IMR-90 (cell line): Measurements from ENCODE around the gene ATP10B. TPM values are rescaled to one million over a fixed set of nuclear protein-coding genes. Genes with fewer than 3 reads are reported as not detected.

Source experiments
- ATAC-seq: fragments of 200-7000 bp; cut with Tn5 transposase; 2 replicates; pipeline ENCODE4 v1.9.1; 2020; ENCODE audit warnings: low read depth, mild to moderate bottlenecking, moderate library complexity
- BruUV-seq: library from RNA; stranded (reverse); fragments of 400-500 nt; replicated peaks from 2 replicates; lab custom pipeline; 2021; lab: Mats Ljungman, UMichigan
- CTCF ChIA-PET: fragments of 300-600 bp; formaldehyde crosslinking; extraction: SDS; loops from one replicate; lab custom pipeline; 2021; ENCODE audit warnings: antibody characterized with exemption; lab: Yijun Ruan, JAX
- POLR2A ChIA-PET: fragments of 300-600 bp; sonication (Branson Sonifier 250); formaldehyde crosslinking; loops from one replicate; lab custom pipeline; 2022; ENCODE audit warnings: antibody characterized with exemption; ENCODE audit not compliant: unreplicated experiment; lab: Charles Lee
- DNase-seq: peaks from one replicate; pipeline ENCODE4 v3.0.0; 2013
- H2AFZ ChIP-seq: replicated peaks from 2 replicates; pipeline ENCODE3; 2013; ENCODE audit warnings: low read length, mild to moderate bottlenecking; ENCODE audit not compliant: poor library complexity
- H2AK5ac ChIP-seq: 2 replicates; pipeline ENCODE4 v1.6.1; 2013; ENCODE audit warnings: low read depth, low read length, inconsistent platforms
- H2AK9ac ChIP-seq: replicated peaks from 2 replicates; pipeline ENCODE3; 2013; ENCODE audit warnings: mild to moderate bottlenecking, low read depth, low read length, moderate library complexity; ENCODE audit not compliant: poor library complexity
- H2BK120ac ChIP-seq: 2 replicates; pipeline ENCODE4 v1.6.1; 2013; ENCODE audit warnings: low read depth, low read length, inconsistent platforms
- H2BK15ac ChIP-seq: 3 replicates; pipeline ENCODE4 v1.6.1; 2013; ENCODE audit warnings: low read depth, low read length, inconsistent platforms
- H2BK20ac ChIP-seq: 2 replicates; pipeline ENCODE4 v1.6.1; 2013; ENCODE audit warnings: low read depth, mild to moderate bottlenecking, inconsistent platforms, low read length, moderate library complexity
- H2BK5ac ChIP-seq: 2 replicates; pipeline ENCODE4 v1.6.1; 2013; ENCODE audit warnings: mild to moderate bottlenecking, low read depth, low read length, inconsistent platforms; ENCODE audit not compliant: poor library complexity, severe bottlenecking
- H3K14ac ChIP-seq: replicated peaks from 2 replicates; pipeline ENCODE4 v1.6.1; 2013; ENCODE audit warnings: low read depth, low read length, inconsistent platforms
- H3K18ac ChIP-seq: 2 replicates; pipeline ENCODE4 v1.6.1; 2013; ENCODE audit warnings: low read depth, low read length, control low read depth
- H3K23ac ChIP-seq: 2 replicates; pipeline ENCODE4 v1.6.1; 2013; ENCODE audit warnings: low read depth, low read length, inconsistent platforms
- H3K27ac ChIP-seq: 2 replicates; pipeline ENCODE4 v1.5.1; 2013; ENCODE audit warnings: mild to moderate bottlenecking, control low read depth, low read length; ENCODE audit not compliant: insufficient read depth
- H3K27me3 ChIP-seq: 2 replicates; pipeline ENCODE4 v1.6.1; 2013; ENCODE audit warnings: low read length; ENCODE audit not compliant: control insufficient read depth, insufficient read depth
- H3K36me3 ChIP-seq: 2 replicates; pipeline ENCODE4 v1.6.1; 2013; ENCODE audit warnings: low read length, mixed read lengths; ENCODE audit not compliant: control insufficient read depth, insufficient read depth
- H3K4ac ChIP-seq: 2 replicates; pipeline ENCODE4 v1.6.1; 2013; ENCODE audit warnings: low read depth, low read length, inconsistent platforms
- H3K4me1 ChIP-seq: 2 replicates; pipeline ENCODE4 v1.6.1; 2013; ENCODE audit warnings: low read length, mixed read lengths; ENCODE audit not compliant: control insufficient read depth, insufficient read depth
- H3K4me2 ChIP-seq: 2 replicates; pipeline ENCODE4 v1.6.1; 2013; ENCODE audit warnings: low read depth, mild to moderate bottlenecking, control low read depth, low read length, moderate library complexity
- H3K4me3 ChIP-seq: 2 replicates; pipeline ENCODE4 v1.5.1; 2013; ENCODE audit warnings: low read depth, mild to moderate bottlenecking, control low read depth, low read length, moderate library complexity; ENCODE audit not compliant: insufficient read depth
- H3K56ac ChIP-seq: 2 replicates; pipeline ENCODE4 v1.6.1; 2013; ENCODE audit warnings: low read length, inconsistent platforms; ENCODE audit not compliant: insufficient read depth; ENCODE audit errors: extremely low read depth
- H3K79me1 ChIP-seq, 2 experiments: 2 replicates each; pipeline ENCODE4 v1.6.1; 2013; ENCODE audit warnings: low read length in 2 of 2, inconsistent platforms in 1 of 2, low read depth in 1 of 2
- H3K9ac ChIP-seq: 2 replicates; pipeline ENCODE4 v1.6.1; 2013; ENCODE audit warnings: low read depth, low read length, control low read depth
- H3K9me1 ChIP-seq: 2 replicates; pipeline ENCODE4 v1.6.1; 2013; ENCODE audit warnings: low read length, inconsistent platforms; ENCODE audit not compliant: insufficient read depth
- H3K9me3 ChIP-seq: 2 replicates; pipeline ENCODE4 v1.6.1; 2013; ENCODE audit warnings: low read length; ENCODE audit not compliant: control insufficient read depth, insufficient read depth
- H4K20me1 ChIP-seq: 2 replicates; pipeline ENCODE4 v1.6.1; 2013; ENCODE audit warnings: low read length, inconsistent platforms; ENCODE audit not compliant: insufficient read depth
- H4K5ac ChIP-seq: 2 replicates; pipeline ENCODE4 v1.6.1; 2013; ENCODE audit warnings: mild to moderate bottlenecking, low read depth, low read length, control low read depth
- H4K8ac ChIP-seq, 2 experiments: 2 replicates each; pipeline ENCODE4 v1.6.1; 2013; ENCODE audit warnings: low read depth in 2 of 2, low read length in 2 of 2, control low read depth in 1 of 2, inconsistent platforms in 1 of 2
- H4K91ac ChIP-seq: 2 replicates; pipeline ENCODE4 v1.6.1; 2013; ENCODE audit warnings: low read depth, low read length, inconsistent platforms; ENCODE audit not compliant: insufficient read depth
- CHD1 ChIP-seq: IDR thresholded peaks from 2 replicates; pipeline ENCODE4 v1.6.1; 2012; ENCODE audit warnings: low read depth, low read length, improper control_type of control experiment
- CTCF ChIP-seq: conservative IDR thresholded peaks from 2 replicates; pipeline ENCODE4 v1.5.1; 2012; ENCODE audit warnings: mild to moderate bottlenecking, low read depth, low read length, improper control_type of control experiment
- WGBS, 2 experiments: methylation state at CpG; one replicate each; pipeline versions ENCODE4 v1.1.5 to v1.1.7; 2013; ENCODE audit warnings: missing lambda C conversion rate in 2 of 2; ENCODE audit not compliant: insufficient read length in 1 of 2; ENCODE audit errors: extremely low coverage in 2 of 2; 5-methylcytosine and 5-hydroxymethylcytosine counted together
- dilution Hi-C: fragments of 300-500 bp; cut with HindIII; formaldehyde crosslinking; loops from one replicate; pipeline ENCODE4 v1.14.3; 2018; ENCODE audit warnings: low sequenced_read_pairs; ENCODE audit not compliant: unreplicated experiment
- in situ Hi-C: fragments of 300-500 bp; cut with MboI; formaldehyde crosslinking; loops from 3 replicates; pipeline ENCODE4 v1.14.3; 2019; ENCODE audit warnings: low sequenced_read_pairs, inconsistent platforms, mixed read lengths
- intact Hi-C: fragments of 100-400 bp; cut with micrococcal nuclease; formaldehyde crosslinking; loops from 2 replicates; pipeline ENCODE4 v1.10.0; 2022
- polyA plus RNA-seq, 3 experiments: library from polyadenylated mRNA; depleted of rRNA; stranded (reverse); fragments of >200 nt; gene quantifications; 2 replicates each; pipeline ENCODE4 v1.2.3, GENCODE V29; 2012; ENCODE audit warnings: low replicate concordance in 1 of 3
- total RNA-seq: library from RNA; depleted of rRNA; stranded (reverse); fragments of >200 nt; gene quantifications from 2 replicates; pipeline ENCODE4 v1.2.3, GENCODE V29; 2012

Gene ATP10B
- total and polyA plus RNA-seq, 2 of the 4 experiments (the other 2 are of a cell fraction): not detected

GRCh38 chr5:160604484-160604883 is 247.5 kb downstream of the ATP10B start:
- no peak overlapping the region for H3K27ac ChIP-seq
- no peak overlapping the region for H3K4me3 ChIP-seq
- in situ Hi-C loops: no loop called here
- H2BK120ac ChIP-seq: no peak overlapping the region
- H2BK15ac ChIP-seq: no peak overlapping the region
- H4K91ac ChIP-seq: no peak overlapping the region
- H2AK5ac ChIP-seq: no peak overlapping the region
- no peaks in the 10 kb centered on the region for H3K36me3 ChIP-seq
- BruUV-seq: no TSS peak
- H2AFZ ChIP-seq: no peak overlapping the region
- no peak overlapping the region for H4K8ac ChIP-seq
- peaks cover 9% of the 10 kb centered on the region for H3K9me3 ChIP-seq
- H3K18ac ChIP-seq: no peak overlapping the region
- H4K5ac ChIP-seq: no peak overlapping the region
- no peaks in the 10 kb centered on the region for H4K20me1 ChIP-seq
- H3K56ac ChIP-seq: no peak overlapping the region
- TF ChIP-seq CTCF (no peak), CHD1 (no peak)
- dilution Hi-C loops: no loop called here
- no CpG with 5 or more reads among the region's 4 CpGs for WGBS, 2 experiments
- H3K23ac ChIP-seq: no peak overlapping the region
- CTCF ChIA-PET: no interaction called here
- no peak overlapping the region for H3K4ac ChIP-seq
- no peak overlapping the region for H2BK5ac ChIP-seq
- intact Hi-C loops: no loop called here
- ATAC-seq: no peak
- H3K27me3 ChIP-seq: no peaks in the 10 kb centered on the region
- H3K79me1 ChIP-seq: no peaks in the 10 kb centered on the region
- no peak overlapping the region for H3K9ac ChIP-seq
- H2AK9ac ChIP-seq: no peak overlapping the region
- no peak overlapping the region for H3K14ac ChIP-seq
- no peaks in the 10 kb centered on the region for H3K4me1 ChIP-seq
- POLR2A ChIA-PET: no interaction called here
- no peak overlapping the region for H2BK20ac ChIP-seq
- no peak overlapping the region for H3K4me2 ChIP-seq
- no peaks in the 10 kb centered on the region for H3K9me1 ChIP-seq
- DNase-seq: no peak
